ENCODE results near the gene NKAIN2. TPM values are rescaled to one million over a fixed set of nuclear protein-coding genes. Genes with fewer than 3 reads are reported as not detected.

NKAIN2 gene
- total RNA-seq, 1 donor from 2014 or later: 0.56 TPM

DNA sequence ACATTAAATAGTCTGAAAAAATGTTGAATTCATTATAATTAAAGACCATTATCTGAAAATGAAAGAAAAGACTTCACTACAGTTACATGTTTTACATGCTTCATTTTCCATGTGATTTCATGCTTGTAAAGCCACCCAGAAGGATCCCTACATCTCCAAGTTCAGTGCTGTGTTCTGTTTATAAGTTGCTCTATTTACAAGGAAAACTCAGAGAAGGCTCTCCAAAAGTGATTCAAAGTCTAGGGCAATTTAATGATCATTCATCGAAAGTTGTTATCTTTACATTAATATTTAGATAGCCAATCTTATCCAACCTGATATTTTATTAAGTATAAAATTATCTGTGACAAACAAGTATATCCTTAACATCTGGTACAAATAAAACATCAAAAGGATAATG lies 663.7 kb downstream of the NKAIN2 start:
- Mint-ChIP-seq H3K4me1 (ENCODE audit: low read depth, unreplicated experiment) (peaks cover 1% of the 10 kb centered on the region), H3K4me3 (ENCODE audit: unreplicated experiment) (no peak overlapping the region), H3K27me3 (ENCODE audit: unreplicated experiment) (no peaks in the 10 kb centered on the region), H3K36me3 (ENCODE audit: unreplicated experiment) (no peaks in the 10 kb centered on the region), H3K9me3 (ENCODE audit: unreplicated experiment) (peaks cover 4% of the 10 kb centered on the region), H3K27ac (ENCODE audit: unreplicated experiment) (no peak overlapping the region)
- TF ChIP-seq, protein P1, sequence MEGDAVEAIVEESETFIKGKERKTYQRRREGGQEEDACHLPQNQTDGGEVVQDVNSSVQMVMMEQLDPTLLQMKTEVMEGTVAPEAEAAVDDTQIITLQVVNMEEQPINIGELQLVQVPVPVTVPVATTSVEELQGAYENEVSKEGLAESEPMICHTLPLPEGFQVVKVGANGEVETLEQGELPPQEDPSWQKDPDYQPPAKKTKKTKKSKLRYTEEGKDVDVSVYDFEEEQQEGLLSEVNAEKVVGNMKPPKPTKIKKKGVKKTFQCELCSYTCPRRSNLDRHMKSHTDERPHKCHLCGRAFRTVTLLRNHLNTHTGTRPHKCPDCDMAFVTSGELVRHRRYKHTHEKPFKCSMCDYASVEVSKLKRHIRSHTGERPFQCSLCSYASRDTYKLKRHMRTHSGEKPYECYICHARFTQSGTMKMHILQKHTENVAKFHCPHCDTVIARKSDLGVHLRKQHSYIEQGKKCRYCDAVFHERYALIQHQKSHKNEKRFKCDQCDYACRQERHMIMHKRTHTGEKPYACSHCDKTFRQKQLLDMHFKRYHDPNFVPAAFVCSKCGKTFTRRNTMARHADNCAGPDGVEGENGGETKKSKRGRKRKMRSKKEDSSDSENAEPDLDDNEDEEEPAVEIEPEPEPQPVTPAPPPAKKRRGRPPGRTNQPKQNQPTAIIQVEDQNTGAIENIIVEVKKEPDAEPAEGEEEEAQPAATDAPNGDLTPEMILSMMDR (IDR thresholded peaks at IDR 0.05; ENCODE audit: partially characterized antibody, unreplicated experiment): no peak
- DNase-seq: no peak

DNA sequence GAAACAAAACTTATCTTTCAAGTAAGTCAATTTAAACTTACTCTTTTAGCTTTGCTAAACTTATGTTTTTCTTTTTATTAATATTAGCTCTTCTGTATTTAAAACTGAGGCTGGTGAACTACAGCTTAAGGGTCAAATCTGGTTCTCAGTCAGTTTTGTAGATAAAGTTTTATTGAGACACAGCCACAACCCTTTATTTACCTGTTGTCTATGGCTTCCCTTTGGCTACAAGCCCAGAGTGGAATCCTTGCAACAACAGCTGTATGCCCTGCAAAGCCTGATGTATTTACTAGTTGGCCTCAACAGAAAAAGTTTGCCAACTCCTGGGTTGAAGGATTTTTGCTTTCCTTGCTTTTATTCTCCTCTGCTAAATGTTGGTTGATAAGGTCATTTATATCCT lies 667.1 kb downstream of the NKAIN2 start:
- DNase-seq: no peak

DNA sequence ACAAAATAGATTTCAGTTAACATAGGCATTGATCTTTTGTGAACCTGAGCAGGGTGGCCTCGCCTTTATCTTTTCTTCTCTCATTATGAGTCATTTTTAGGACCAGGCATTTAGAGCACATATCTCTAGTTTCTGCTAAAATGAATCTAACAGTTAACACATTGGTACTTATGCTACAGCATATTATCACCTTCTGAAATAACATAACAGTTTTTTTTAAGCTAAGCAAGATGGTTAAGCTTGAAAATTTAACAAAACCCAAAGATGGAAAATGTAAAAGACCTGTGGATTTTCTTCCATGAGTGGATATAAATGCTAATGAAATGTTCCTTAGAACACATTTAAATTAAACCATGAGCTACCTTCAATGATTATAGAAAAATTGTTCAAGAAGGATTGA lies 671.5 kb downstream of the NKAIN2 start:
- DNase-seq: no peak
- Mint-ChIP-seq H3K27ac (ENCODE audit: unreplicated experiment) (no peak overlapping the region), H3K9me3 (ENCODE audit: unreplicated experiment) (peaks cover 3% of the 10 kb centered on the region), H3K4me3 (ENCODE audit: unreplicated experiment) (no peak overlapping the region), H3K27me3 (ENCODE audit: unreplicated experiment) (peaks cover 2% of the 10 kb centered on the region), H3K36me3 (ENCODE audit: unreplicated experiment) (no peaks in the 10 kb centered on the region), H3K4me1 (ENCODE audit: low read depth, unreplicated experiment) (peaks cover 13% of the 10 kb centered on the region)
- TF ChIP-seq, protein P1 (IDR thresholded peaks at IDR 0.05; ENCODE audit: partially characterized antibody, unreplicated experiment): no peak

More for the DNA sequence above, 667.1 kb downstream of the NKAIN2 start:
- H3K4me1 Mint-ChIP-seq (ENCODE audit: low read depth, unreplicated experiment): peaks cover 6% of the 10 kb centered on the region
- H3K36me3 Mint-ChIP-seq (ENCODE audit: unreplicated experiment): no peaks in the 10 kb centered on the region
- H3K4me3 Mint-ChIP-seq (ENCODE audit: unreplicated experiment): no peak overlapping the region
- H3K9me3 Mint-ChIP-seq (ENCODE audit: unreplicated experiment): peaks cover 2% of the 10 kb centered on the region
- no peak overlapping the region for H3K27ac Mint-ChIP-seq (ENCODE audit: unreplicated experiment)
- H3K27me3 Mint-ChIP-seq (ENCODE audit: unreplicated experiment): peaks cover 1% of the 10 kb centered on the region
- TF ChIP-seq, protein P1 (IDR thresholded peaks at IDR 0.05; ENCODE audit: partially characterized antibody, unreplicated experiment): no peak

DNA sequence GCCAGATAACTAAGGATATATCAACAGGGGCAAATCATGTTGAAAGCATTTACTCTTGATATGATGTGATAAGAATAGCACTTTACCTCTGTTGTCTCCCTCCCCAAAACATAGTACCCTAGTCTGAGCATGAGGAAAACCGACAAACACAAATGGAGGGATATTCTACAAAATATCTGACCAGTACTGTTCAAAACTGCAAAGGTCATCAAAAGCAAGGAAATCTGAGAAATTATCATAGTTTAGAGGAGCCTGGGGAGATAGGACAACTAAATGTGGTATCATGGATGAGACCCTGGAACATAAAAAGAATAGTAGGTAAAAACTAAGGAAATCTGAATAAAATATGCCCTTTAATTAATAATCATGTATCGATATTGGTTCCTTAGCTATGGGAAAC lies 675.2 kb downstream of the NKAIN2 start:
- no peaks in the 10 kb centered on the region for H3K36me3 Mint-ChIP-seq (ENCODE audit: unreplicated experiment)
- no peak overlapping the region for H3K4me3 Mint-ChIP-seq (ENCODE audit: unreplicated experiment)
- H3K27me3 Mint-ChIP-seq (ENCODE audit: unreplicated experiment): peaks cover 2% of the 10 kb centered on the region

DNA sequence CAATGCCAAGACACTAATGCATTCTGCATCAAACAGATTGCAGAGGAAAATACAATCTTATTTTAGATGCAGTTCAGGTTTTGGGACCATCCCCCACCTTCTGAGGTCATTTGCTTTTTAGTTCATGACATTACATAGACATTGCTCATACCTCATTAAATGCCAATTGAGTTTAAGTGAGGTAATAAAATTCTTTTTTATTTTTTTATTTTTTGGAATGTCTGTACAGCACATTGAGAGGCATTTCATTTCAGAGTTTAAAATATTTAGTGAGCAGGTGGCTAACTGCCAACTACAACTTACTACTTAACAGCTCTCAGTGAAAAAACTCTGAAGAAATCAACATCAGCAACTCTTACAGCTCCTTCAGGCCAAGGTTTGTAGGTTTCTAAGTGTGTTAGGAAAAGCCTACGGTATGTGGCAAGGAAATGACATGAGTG lies 676.3 kb downstream of the NKAIN2 start:
- Mint-ChIP-seq H3K9me3 (ENCODE audit: unreplicated experiment) (peaks cover 3% of the 10 kb centered on the region), H3K4me3 (ENCODE audit: unreplicated experiment) (no peak overlapping the region), H3K4me1 (ENCODE audit: low read depth, unreplicated experiment) (peaks cover 10% of the 10 kb centered on the region), H3K27me3 (ENCODE audit: unreplicated experiment) (peaks cover 2% of the 10 kb centered on the region), H3K36me3 (ENCODE audit: unreplicated experiment) (no peaks in the 10 kb centered on the region), H3K27ac (ENCODE audit: unreplicated experiment) (no peak overlapping the region)
- DNase-seq: no peak
- TF ChIP-seq, protein P1 (IDR thresholded peaks at IDR 0.05; ENCODE audit: partially characterized antibody, unreplicated experiment): no peak

More for the DNA sequence above, 675.2 kb downstream of the NKAIN2 start:
- TF ChIP-seq, protein P1 (IDR thresholded peaks at IDR 0.05; ENCODE audit: partially characterized antibody, unreplicated experiment): no peak
- Mint-ChIP-seq H3K27ac (ENCODE audit: unreplicated experiment) (no peak overlapping the region), H3K9me3 (ENCODE audit: unreplicated experiment) (peaks cover 3% of the 10 kb centered on the region), H3K4me1 (ENCODE audit: low read depth, unreplicated experiment) (peaks cover 10% of the 10 kb centered on the region)
- no peak for DNase-seq

Measured in glutamatergic neuron (in vitro differentiated cells).